Kidney capillary endothelial cell (primary cell): ENCODE data around the gene RPL11.
"Not testable (repeated sequence)": the region's sequence is repeated elsewhere in the genome, so short reads cannot be mapped to it uniquely, and the experiment has no call there.

ENCODE experiments used
- DNase-seq: peaks from one replicate; pipeline ENCODE4 v3.0.0-alpha.2; 2018; ENCODE audit warnings: low spot score

The RPL11 gene

GRCh38 chr1:23685197-23685596, 6.4 kb upstream of the RPL11 start:
- not testable (repeated sequence) for DNase-seq

GRCh38 chr1:23687680-23688079, 3.9 kb upstream of the RPL11 start:
- DNase-seq: not testable (repeated sequence)

- DNase-seq: not testable (repeated sequence)
Measured at GRCh38 chr1:23688281-23688680, 3.3 kb upstream of the RPL11 start.

- DNase-seq: no peak
Measured at GRCh38 chr1:23692308-23692871, 784 bp downstream of the RPL11 start.

- no peak for DNase-seq
Measured at GRCh38 chr1:23693599-23693998, 2.0 kb downstream of the RPL11 start.

- no peak for DNase-seq
Measured at GRCh38 chr1:23694371-23694770, 2.8 kb downstream of the RPL11 start.

GRCh38 chr1:23695667-23696066, 4.1 kb downstream of the RPL11 start:
- DNase-seq: no peak

GRCh38 chr1:23696335-23696989, 4.9 kb downstream of the RPL11 start:
- no peak for DNase-seq

GRCh38 chr1:23698466-23698865, 6.9 kb downstream of the RPL11 start:
- DNase-seq: no peak

GRCh38 chr1:23699280-23700179, 7.9 kb downstream of the RPL11 start:
- DNase-seq: no peak

- no peak for DNase-seq
Measured at GRCh38 chr1:23701310-23701709, 9.7 kb downstream of the RPL11 start.

- DNase-seq: no peak
Measured at GRCh38 chr1:23701996-23702395, 10.4 kb downstream of the RPL11 start.

GRCh38 chr1:23704834-23705495, 13.4 kb downstream of the RPL11 start:
- DNase-seq: no peak

- no peak for DNase-seq
Measured at GRCh38 chr1:23709229-23709628, 17.6 kb downstream of the RPL11 start.

GRCh38 chr1:23718482-23718881, 26.9 kb downstream of the RPL11 start:
- DNase-seq: peak; percentile 39

- DNase-seq: no peak
Measured at GRCh38 chr1:23719162-23719820, 27.7 kb downstream of the RPL11 start.

GRCh38 chr1:23720256-23720995, 28.8 kb downstream of the RPL11 start:
- no peak for DNase-seq

- no peak for DNase-seq
Measured at GRCh38 chr1:23722652-23723051, 31.0 kb downstream of the RPL11 start.

GRCh38 chr1:23726686-23727085, 35.1 kb downstream of the RPL11 start:
- no peak for DNase-seq

GRCh38 chr1:23727362-23727811, 35.8 kb downstream of the RPL11 start:
- no peak for DNase-seq
